ENCODE data around the gene HMGCL.
"Not testable (repeated sequence)": the region's sequence is repeated elsewhere in the genome, so short reads cannot be mapped to it uniquely, and the experiment has no call there.

HMGCL gene

DNA sequence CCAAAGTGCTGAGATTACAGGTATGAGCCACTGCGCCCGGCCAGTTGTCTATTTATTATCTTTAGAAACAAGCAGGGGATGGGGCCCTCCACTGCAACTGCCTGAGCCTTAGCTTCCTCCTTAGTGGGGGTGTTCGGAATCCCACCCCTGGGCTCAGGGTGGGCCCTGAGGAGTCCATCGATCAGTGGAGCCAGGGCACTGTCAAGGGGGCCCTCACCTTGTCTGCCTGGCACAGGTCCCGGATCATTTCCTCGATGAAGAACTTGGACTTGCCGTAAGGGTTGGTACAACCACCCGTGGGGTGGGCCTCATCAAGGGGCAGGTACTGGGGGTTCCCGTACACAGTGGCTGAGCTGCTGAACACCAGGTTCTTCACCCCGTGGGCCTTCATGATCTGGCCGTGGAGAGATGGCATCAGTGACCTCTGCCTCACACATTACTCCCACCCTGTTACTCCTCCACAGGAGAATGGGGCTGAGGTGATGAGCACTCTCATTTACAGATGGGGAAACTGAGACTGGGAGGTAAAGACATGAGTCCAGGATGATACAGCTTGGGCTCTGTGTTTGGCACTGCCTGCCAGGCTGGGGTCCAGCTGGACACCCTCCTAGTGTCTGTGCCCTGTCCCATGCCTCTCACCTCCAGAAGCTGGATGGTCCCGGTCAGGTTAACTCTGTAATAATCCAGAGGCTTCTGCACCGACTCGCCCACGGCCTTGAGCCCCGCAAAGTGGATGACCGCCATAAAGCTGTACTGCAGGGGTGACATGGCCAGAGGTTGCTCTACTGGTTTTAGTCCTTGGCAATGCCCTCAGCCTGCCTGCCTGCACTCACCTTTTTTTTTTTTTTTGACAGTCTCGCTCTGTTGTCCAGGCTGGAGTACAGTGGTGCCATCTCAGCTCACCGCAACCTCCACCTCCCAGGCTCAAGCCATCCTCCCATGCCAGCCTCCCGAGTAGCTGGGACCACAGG, 27.5 kb downstream of the HMGCL start:
- no peak overlapping the region for H3K27ac ChIP-seq
- no peaks in the 10 kb centered on the region for H3K27me3 ChIP-seq (ENCODE audit: insufficient read depth, low read depth)
- no peak for TF ChIP-seq CTCF (conservative IDR thresholded peaks at IDR 0.05; ENCODE audit: low read depth, low read length)
- no peak overlapping the region for H3K4me3 ChIP-seq (IDR thresholded peaks at IDR 0.05; ENCODE audit: insufficient read depth, low read depth, low read length)
- peaks cover 11% of the 10 kb centered on the region for H3K4me1 ChIP-seq (ENCODE audit: low read depth, poor library complexity, severe bottlenecking)
- no peak overlapping the region for H3K4me2 ChIP-seq
- H3K36me3 ChIP-seq (ENCODE audit: insufficient read depth): no peaks in the 10 kb centered on the region
- H2AFZ ChIP-seq (ENCODE audit: low read depth): no peak overlapping the region
- no peaks in the 10 kb centered on the region for H4K20me1 ChIP-seq (ENCODE audit: insufficient read depth)
- peaks cover 5% of the 10 kb centered on the region; the same call in 1 of the 2 replicates for H3K79me2 ChIP-seq (ENCODE audit: insufficient read depth, low read depth)
- H3K9ac ChIP-seq: no peak overlapping the region

DNA sequence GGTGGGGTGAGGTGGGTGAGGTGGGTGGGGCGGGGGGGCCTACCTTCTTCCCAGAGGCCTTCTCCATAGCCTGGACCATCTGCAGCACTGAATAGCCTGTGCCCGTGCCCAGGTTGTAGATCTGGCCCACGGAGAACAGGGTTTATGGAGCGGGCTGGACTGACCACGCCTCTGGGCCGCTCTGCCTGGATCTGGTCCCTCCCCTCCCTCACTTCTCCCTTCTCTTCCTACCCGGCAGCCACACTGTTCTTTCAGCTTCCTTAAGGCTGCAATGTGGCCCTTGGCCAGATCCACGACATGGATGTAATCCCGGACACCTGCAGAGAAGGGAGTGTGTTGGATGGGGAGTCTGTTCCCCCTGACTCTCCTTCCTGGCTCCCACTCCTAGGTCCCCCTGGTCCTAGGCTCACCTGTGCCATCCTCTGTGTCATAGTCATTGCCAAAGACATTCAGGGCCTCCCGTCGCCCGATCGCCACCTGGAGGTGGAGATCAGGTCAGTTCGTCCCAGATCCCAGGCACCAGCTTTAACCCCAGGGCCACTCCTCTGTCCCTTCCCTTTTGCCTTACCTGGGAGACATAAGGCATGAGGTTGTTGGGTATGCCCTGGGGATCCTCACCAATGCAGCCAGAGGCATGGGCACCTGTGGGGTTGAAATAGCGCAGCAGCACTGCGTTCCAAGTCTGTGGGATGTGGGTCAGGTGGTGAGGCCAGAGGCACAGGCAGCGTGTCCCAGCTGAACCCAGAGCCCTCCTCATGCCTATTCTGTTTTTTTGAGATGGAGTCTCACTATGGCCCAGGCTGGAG, 28.6 kb downstream of the HMGCL start:
- Histone ChIP-seq H3K4me1 (ENCODE audit: low read depth, poor library complexity, severe bottlenecking) (peaks cover 14% of the 10 kb centered on the region), H4K20me1 (ENCODE audit: insufficient read depth) (no peaks in the 10 kb centered on the region), H2AFZ (ENCODE audit: low read depth) (no peak overlapping the region), H3K4me3 (IDR thresholded peaks at IDR 0.05; ENCODE audit: insufficient read depth, low read depth, low read length) (no peak overlapping the region), H3K27ac (no peak overlapping the region), H3K27me3 (ENCODE audit: insufficient read depth, low read depth) (no peaks in the 10 kb centered on the region), H3K9ac (no peak overlapping the region), H3K79me2 (ENCODE audit: insufficient read depth, low read depth) (peaks cover 13% of the 10 kb centered on the region; the same call in 1 of the 2 replicates), H3K4me2 (no peak overlapping the region), H3K36me3 (ENCODE audit: insufficient read depth) (no peaks in the 10 kb centered on the region)
- TF ChIP-seq CTCF (conservative IDR thresholded peaks at IDR 0.05; ENCODE audit: low read depth, low read length): no peak

- Histone ChIP-seq H3K4me2 (no peak overlapping the region), H3K9ac (no peak overlapping the region), H4K20me1 (ENCODE audit: insufficient read depth) (no peaks in the 10 kb centered on the region), H3K4me3 (IDR thresholded peaks at IDR 0.05; ENCODE audit: insufficient read depth, low read depth, low read length) (no peak overlapping the region), H3K36me3 (ENCODE audit: insufficient read depth) (no peaks in the 10 kb centered on the region), H2AFZ (ENCODE audit: low read depth) (no peak overlapping the region), H3K79me2 (ENCODE audit: insufficient read depth, low read depth) (peaks cover 20% of the 10 kb centered on the region; the same call in 1 of the 2 replicates), H3K27ac (no peak overlapping the region), H3K27me3 (ENCODE audit: insufficient read depth, low read depth) (no peaks in the 10 kb centered on the region), H3K4me1 (ENCODE audit: low read depth, poor library complexity, severe bottlenecking) (peaks cover 14% of the 10 kb centered on the region)
- TF ChIP-seq CTCF (conservative IDR thresholded peaks at IDR 0.05; ENCODE audit: low read depth, low read length): no peak
These were observed 29.4 kb downstream of the HMGCL start for GRCh38 chr1:23795676-23796465.

DNA sequence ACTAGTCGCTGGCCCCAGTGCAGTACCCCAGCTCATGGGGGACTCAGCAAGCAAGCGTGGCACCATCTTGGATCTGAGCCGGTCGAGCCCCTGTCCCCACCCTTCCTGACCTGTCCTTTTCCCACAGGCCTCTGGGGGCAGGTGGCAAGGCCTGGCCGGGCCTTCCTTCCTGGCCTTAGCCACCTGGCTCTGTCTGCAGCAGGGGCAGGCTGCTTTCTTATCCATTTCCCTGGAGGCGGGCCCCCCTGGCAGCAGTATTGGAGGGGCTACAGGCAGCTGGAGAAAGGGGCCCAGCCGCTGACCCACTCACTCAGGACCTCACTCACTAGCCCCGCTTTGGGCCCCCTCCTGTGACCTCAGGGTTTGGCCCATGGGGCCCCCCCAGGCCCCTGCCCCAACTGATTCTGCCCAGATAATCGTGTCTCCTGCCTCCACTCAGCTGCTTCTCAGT, 30.5 kb downstream of the HMGCL start:
- not testable (repeated sequence) for H3K4me3 ChIP-seq (IDR thresholded peaks at IDR 0.05; ENCODE audit: insufficient read depth, low read depth, low read length); H3K36me3 ChIP-seq (ENCODE audit: insufficient read depth); H3K9ac ChIP-seq; H3K27ac ChIP-seq; H2AFZ ChIP-seq (ENCODE audit: low read depth); H4K20me1 ChIP-seq (ENCODE audit: insufficient read depth); H3K27me3 ChIP-seq (ENCODE audit: insufficient read depth, low read depth); H3K4me2 ChIP-seq
- H3K4me1 ChIP-seq (ENCODE audit: low read depth, poor library complexity, severe bottlenecking): peaks cover 20% of the 10 kb centered on the region
- peaks cover 20% of the 10 kb centered on the region; the same call in 1 of the 2 replicates for H3K79me2 ChIP-seq (ENCODE audit: insufficient read depth, low read depth)

Data from KMS-11 (cell line).